ENCODE measurements around the gene ISG20.

GRCh38 chr15:88624156-88624970 is 14.5 kb upstream of the ISG20 start:
- TF ChIP-seq CTCF (IDR thresholded peaks at IDR 0.05): peak; percentile 85
- TF ChIP-seq EZH2 (IDR thresholded peaks at IDR 0.05; ENCODE audit: borderline replicate concordance, insufficient read depth, low read depth, low read length, poor library complexity, severe bottlenecking): no peak

Data from B cell (primary cell).